Spinal cord (tissue), 10 donors: ENCODE measurements around the gene FTCDNL1. TPM values are rescaled to one million over a fixed set of nuclear protein-coding genes. Genes with fewer than 3 reads are reported as not detected.

Source experiments
- DNase-seq, 6 donors: peaks; one replicate each; pipeline versions ENCODE4 v3.0.0 to v3.0.0-alpha.2; 2013 to 2015; ENCODE audit warnings: low spot score in 6 of 6, low read depth in 4 of 6
- H3K27ac ChIP-seq: one replicate; pipeline ENCODE4 v1.5.1; 2013; ENCODE audit warnings: low read depth, low read length, control low read depth
- H3K27me3 ChIP-seq: one replicate; pipeline ENCODE4 v1.6.1; 2013; ENCODE audit warnings: low read length; ENCODE audit not compliant: control insufficient read depth, insufficient read depth
- H3K36me3 ChIP-seq: one replicate; pipeline ENCODE4 v1.6.1; 2013; ENCODE audit warnings: low read length; ENCODE audit not compliant: control insufficient read depth, insufficient read depth
- H3K4me1 ChIP-seq: one replicate; pipeline ENCODE4 v1.6.1; 2013; ENCODE audit warnings: low read length; ENCODE audit not compliant: control insufficient read depth, insufficient read depth
- H3K4me3 ChIP-seq: one replicate; pipeline ENCODE4 v1.5.1; 2013; ENCODE audit warnings: low read depth, low read length, control low read depth
- H3K9me3 ChIP-seq: one replicate; pipeline ENCODE4 v1.6.1; 2013; ENCODE audit warnings: low read length; ENCODE audit not compliant: control insufficient read depth, insufficient read depth
- WGBS: methylation state at CpG from one replicate; pipeline ENCODE4 v1.1.5; 2013; ENCODE audit warnings: missing lambda C conversion rate; ENCODE audit not compliant: insufficient coverage; 5-methylcytosine and 5-hydroxymethylcytosine counted together
- polyA plus RNA-seq, 2 donors: library from polyadenylated mRNA; unstranded; fragments of 120-200 nt; gene quantifications; one replicate each; pipeline ENCODE4 v1.2.1, GENCODE V29; 2013; ENCODE audit not compliant: insufficient read length in 2 of 2
- total RNA-seq, 2 donors: library from RNA; depleted of rRNA in 1 of 2; stranded (reverse); fragments of 120-200 nt in 1 of 2; fragments of >200 nt in 1 of 2; gene quantifications; one replicate each; pipeline versions ENCODE4 v1.2.3 to v1.2.4, GENCODE V29; 2013 to 2014
- donor health status: healthy.

FTCDNL1 gene
- total and polyA plus RNA-seq, 4 donors, result 2.2 to 6.1 (median 3.6) TPM

DNA sequence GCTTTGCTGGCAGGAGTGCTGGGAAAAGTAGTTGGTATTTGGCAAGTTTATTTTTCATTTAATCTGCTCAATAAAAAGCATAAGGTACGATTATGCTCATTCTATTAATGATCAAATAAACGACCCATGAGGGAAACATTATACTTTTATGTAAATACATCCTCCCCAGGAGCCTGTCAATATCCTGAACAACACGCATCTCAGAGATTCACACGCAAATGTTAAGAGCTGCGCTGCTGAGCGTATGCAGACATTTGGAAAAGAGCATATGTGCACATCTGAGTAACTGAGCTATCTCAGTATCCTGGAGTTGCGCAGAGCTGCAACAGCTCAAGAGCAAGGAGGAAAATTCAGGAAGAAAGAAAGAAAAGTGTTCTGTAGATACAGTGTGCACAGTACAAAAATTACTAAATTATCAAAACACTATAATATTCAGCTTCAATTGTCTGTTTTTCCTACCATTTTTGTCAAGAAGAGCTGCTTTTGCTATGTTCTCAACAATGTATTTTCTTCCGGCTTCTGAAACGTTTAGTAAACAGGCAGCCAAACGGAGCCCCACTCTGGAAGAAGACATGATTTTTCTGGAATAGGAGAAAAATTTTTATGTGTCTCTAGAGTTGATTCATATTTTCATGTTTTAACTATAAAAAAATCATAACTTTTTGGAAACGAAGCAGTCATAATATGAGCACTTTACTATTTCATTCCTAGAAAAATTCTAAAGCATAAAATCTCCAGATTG is 2.4 kb downstream of the FTCDNL1 start:
- no peak overlapping the region for H3K4me3 ChIP-seq
- no peaks in the 10 kb centered on the region for H3K9me3 ChIP-seq
- peak in 2 of 6 donors; percentile 78 to 83 for DNase-seq
- 62% methylated on average over 4 of the region's 11 CpGs for WGBS
- no peaks in the 10 kb centered on the region for H3K36me3 ChIP-seq
- no peak overlapping the region for H3K27ac ChIP-seq
- peaks cover 4% of the 10 kb centered on the region for H3K4me1 ChIP-seq
- H3K27me3 ChIP-seq, result peaks cover 2% of the 10 kb centered on the region

DNA sequence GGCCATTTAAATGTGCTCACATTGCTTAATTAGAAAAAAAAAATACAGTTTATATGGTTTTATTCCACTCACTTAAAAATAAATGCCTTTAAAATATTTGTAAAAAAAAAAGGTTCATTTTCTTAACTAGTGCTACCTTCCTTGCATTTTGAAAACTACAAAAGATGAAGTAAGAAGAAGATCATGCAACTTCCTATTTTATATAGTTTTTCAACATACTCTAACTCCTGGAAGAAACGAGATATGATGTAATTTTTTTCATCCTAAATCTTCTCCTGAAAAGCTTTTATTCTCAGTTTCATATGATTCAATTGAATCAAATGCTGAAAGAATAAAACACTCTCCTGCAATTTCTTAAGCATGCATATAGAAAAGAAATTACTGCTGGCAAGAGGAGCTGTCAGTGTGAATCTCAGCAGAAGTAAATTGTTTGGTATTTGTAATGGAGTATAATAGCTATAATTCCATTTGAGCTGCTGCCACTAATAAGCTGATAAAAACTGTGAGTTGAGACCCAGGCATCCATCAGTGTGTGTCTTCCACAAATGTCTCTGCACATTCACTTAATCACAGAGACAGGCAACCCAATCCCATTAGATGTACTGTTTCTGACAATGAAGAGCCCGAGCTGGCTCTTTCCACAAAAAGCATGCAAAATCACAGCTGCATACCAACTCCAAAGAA is 3.7 kb downstream of the FTCDNL1 start:
- Histone ChIP-seq H3K36me3 (no peaks in the 10 kb centered on the region), H3K27me3 (peaks cover 2% of the 10 kb centered on the region), H3K4me1 (peaks cover 4% of the 10 kb centered on the region), H3K9me3 (no peaks in the 10 kb centered on the region), H3K27ac (no peak overlapping the region), H3K4me3 (no peak overlapping the region)
- peak in 2 of 6 donors; percentile 26 to 40 for DNase-seq
- WGBS, result no CpG with 5 or more reads among the region's 2 CpGs

DNA sequence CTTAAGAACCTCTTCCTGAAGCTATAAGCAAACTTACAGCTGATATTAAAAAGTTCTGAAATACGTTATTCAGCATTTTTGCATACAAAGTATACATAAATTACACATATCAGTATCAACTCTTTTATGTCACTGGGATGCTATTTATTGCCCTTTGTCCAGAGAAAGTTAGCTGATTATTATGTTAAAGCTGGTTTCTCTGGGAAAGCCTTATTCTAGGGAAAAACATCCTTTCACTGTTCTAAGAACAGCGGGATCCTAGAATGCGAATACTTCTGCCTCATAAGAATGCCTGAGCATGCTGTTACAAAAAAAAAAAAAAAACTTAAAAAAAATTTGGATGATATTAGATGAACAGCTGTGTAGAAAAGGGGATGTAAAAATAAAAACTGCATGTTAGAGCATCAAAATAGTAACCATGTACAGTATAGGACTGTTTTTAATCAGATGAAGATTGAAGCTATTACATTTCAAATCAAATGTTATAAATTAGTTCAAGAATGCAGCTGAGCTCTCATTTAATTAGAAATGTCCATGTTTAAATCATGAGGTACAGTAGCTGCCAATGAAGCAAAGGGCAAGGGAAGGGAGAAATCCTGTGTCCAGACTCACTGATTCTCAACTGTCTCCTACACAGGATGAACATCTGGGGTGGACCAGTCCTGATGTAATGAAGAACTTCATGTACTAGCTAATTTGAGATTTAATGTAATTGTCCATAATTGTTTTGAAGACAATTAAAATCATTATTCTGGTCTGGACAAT is 8.2 kb downstream of the FTCDNL1 start:
- no peaks in the 10 kb centered on the region for H3K9me3 ChIP-seq
- DNase-seq, result peak in 1 of 6 donors; percentile 33
- no peak overlapping the region for H3K27ac ChIP-seq
- no peaks in the 10 kb centered on the region for H3K4me1 ChIP-seq
- no peaks in the 10 kb centered on the region for H3K27me3 ChIP-seq
- no peak overlapping the region for H3K4me3 ChIP-seq
- WGBS, result no CpG with 5 or more reads among the region's 3 CpGs
- no peaks in the 10 kb centered on the region for H3K36me3 ChIP-seq

- no peak overlapping the region for H3K4me3 ChIP-seq
- WGBS, result no CpG with 5 or more reads among the region's 1 CpG
- no peaks in the 10 kb centered on the region for H3K36me3 ChIP-seq
- H3K4me1 ChIP-seq, result no peaks in the 10 kb centered on the region
- no peak for DNase-seq
- H3K9me3 ChIP-seq, result no peaks in the 10 kb centered on the region
- H3K27ac ChIP-seq, result no peak overlapping the region
- H3K27me3 ChIP-seq, result no peaks in the 10 kb centered on the region
Observed at GRCh38 chr2:199841409-199841808, 9.6 kb downstream of the FTCDNL1 start.

DNA sequence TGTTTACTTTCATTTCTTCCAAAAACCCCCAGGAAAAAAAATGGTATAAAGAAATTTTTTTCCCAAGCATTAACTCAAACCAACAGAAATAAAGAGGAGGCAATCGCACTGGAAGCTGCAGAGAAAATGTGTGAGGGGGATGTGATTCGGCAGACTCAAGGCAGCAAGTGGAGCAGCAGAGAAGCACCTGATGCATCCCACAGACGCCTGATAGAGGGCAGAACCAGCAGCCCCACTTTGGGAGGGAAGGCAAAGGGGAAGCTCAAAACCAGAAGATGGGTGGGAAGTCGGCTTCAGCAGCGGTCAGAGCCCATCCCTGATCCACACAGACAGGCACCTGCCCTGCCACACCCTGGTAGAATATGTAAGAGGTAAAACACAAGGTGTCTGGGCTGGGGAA is 12.6 kb downstream of the FTCDNL1 start:
- Histone ChIP-seq H3K4me1 (peaks cover 4% of the 10 kb centered on the region), H3K27ac (no peak overlapping the region), H3K9me3 (no peaks in the 10 kb centered on the region), H3K4me3 (no peak overlapping the region), H3K36me3 (no peaks in the 10 kb centered on the region), H3K27me3 (no peaks in the 10 kb centered on the region)
- WGBS, result 75% methylated on average over 4 of the region's 5 CpGs
- DNase-seq, result no peak

DNA sequence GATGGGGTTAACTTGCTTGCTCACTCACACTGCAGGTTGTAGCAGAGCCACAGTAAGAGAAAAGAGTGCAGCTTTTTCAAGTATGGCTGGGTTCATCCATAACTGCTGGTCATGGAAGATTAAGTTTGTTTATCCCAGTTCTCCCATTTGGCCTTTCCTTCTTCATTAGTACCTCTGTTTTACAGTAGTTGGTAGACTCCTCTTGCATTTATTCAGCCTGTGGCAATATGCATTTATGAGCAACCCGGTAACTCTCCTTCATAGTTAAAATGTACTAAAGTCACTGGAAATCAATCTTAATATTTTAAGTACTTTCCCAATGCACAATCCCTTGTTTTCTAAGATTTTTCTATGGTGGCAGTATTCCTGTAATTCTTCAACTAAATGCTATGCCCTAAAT is 14.0 kb downstream of the FTCDNL1 start:
- DNase-seq, result no peak
- no CpG with 5 or more reads among the region's 1 CpG for WGBS

DNA sequence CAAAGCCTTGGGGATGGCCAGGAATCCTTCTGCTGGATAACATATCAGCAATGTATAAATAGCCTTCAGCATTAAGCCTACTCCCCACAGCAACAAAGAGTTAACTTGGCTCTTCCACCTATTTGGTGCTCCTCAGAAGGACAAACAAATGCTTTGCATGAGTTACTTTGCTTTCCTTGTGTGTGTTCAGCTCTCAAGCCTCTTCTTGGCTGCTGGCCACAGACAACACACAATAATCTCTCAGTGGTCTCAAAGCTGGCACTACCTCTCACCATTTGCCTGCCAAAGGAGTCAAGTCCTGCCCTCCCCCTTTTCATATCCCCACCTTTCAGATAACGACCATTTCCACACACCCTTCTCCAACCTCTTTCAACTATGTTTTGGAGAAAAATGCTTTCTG is 17.5 kb downstream of the FTCDNL1 start:
- no CpG with 5 or more reads among the region's 1 CpG for WGBS
- Histone ChIP-seq H3K36me3 (no peaks in the 10 kb centered on the region), H3K4me3 (no peak overlapping the region), H3K27me3 (no peaks in the 10 kb centered on the region), H3K27ac (no peak overlapping the region), H3K4me1 (peaks cover 4% of the 10 kb centered on the region), H3K9me3 (no peaks in the 10 kb centered on the region)
- peak in 5 of 6 donors; percentile 49 to 89 (median 66) for DNase-seq

More for the DNA sequence above, 14.0 kb downstream of the FTCDNL1 start:
- H3K27ac ChIP-seq, result no peak overlapping the region
- H3K9me3 ChIP-seq, result no peaks in the 10 kb centered on the region
- no peaks in the 10 kb centered on the region for H3K27me3 ChIP-seq
- peaks cover 4% of the 10 kb centered on the region for H3K4me1 ChIP-seq
- no peak overlapping the region for H3K4me3 ChIP-seq
- no peaks in the 10 kb centered on the region for H3K36me3 ChIP-seq

DNA sequence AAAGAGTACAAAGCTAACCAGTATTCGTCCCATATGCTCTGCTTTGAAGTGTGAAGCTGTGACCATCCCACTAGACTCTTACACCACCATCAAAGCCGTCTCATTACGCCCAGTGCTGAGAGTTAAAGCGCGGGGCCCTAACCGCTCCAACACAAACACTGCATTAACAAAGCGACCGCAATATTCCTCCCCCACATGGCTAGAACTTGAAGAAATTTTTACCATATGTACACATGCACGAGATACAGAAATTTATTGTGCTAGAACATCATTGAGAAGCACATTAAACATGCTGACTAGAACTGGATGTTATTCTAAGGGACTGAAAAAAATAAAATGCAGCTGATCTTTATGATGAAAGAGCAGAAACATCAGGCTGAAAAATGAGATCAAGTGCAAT is 20.5 kb downstream of the FTCDNL1 start:
- WGBS, result 88% methylated on average over 2 of the region's 9 CpGs
- H3K4me3 ChIP-seq, result no peak overlapping the region
- H3K9me3 ChIP-seq, result no peaks in the 10 kb centered on the region
- H3K36me3 ChIP-seq, result no peaks in the 10 kb centered on the region
- peak in 1 of 6 donors; percentile 77 for DNase-seq
- H3K27ac ChIP-seq, result no peak overlapping the region
- H3K4me1 ChIP-seq, result peaks cover 4% of the 10 kb centered on the region
- H3K27me3 ChIP-seq, result no peaks in the 10 kb centered on the region

- no peak for DNase-seq
- WGBS, result 80% methylated on average over 1 of the region's 2 CpGs
- Histone ChIP-seq H3K27ac (no peak overlapping the region), H3K36me3 (no peaks in the 10 kb centered on the region), H3K9me3 (no peaks in the 10 kb centered on the region), H3K4me1 (peaks cover 4% of the 10 kb centered on the region), H3K4me3 (no peak overlapping the region), H3K27me3 (no peaks in the 10 kb centered on the region)
Observed at GRCh38 chr2:199829628-199830027, 21.4 kb downstream of the FTCDNL1 start.
